Measurements from ENCODE around the gene MAGEL2. TPM values are rescaled to one million over a fixed set of nuclear protein-coding genes. Genes with fewer than 3 reads are reported as not detected.

Gene MAGEL2
- total RNA-seq, 5 donors from 2014 or later (not counting 1 experiment from before 2014, with no cell fraction given): not detected

DNA sequence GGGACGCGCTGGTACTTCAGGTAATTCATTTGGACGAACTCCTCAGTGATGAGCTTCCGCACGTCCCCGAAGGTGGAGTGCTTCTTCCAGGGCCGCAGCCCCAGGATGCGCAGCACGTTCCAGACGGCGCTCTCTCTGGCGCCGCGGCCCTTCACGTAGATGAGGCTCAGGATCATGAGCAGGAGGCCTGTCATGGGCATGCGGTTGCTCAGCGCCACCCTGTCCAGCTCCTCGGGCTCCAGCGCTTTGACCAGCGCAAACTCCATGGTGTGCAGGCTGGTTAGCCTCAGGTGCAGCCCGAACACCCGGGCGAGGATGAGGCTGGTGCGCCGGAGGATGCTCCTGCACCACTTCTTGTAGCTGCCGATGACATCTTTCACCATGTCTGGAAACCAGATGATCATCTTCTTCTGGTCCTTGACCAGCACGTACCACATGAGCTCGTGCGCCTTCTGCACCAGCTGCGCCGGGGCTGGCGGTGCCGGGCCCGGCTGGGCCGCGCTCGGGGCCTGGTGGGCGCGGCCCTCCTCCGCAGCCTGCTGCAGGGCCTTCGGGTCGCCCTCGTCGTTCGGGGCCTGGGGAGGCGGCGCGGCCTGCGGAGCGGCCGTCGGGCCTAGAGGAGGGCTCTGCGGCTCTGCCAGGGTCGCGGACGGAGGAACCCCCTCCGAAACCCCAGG is 38.9 kb upstream of the MAGEL2 start:
- Mint-ChIP-seq H3K36me3 (no peaks in the 10 kb centered on the region), H3K27me3 (peaks cover 4 to 8% of the 10 kb centered on the region in 2 donors), H3K4me1 (no peaks in the 10 kb centered on the region), H3K9me3 (peaks cover 0 to 6% (median 6%) of the 10 kb centered on the region in 3 donors), H3K4me3 (no peak overlapping the region), H3K27ac (no peak overlapping the region)
- Histone ChIP-seq H3K27ac (ENCODE audit: low read length) (no peak overlapping the region), H3K27me3 (replicated peaks in 1 of 2; ENCODE audit: control insufficient read depth in 2 of 2, extremely low read depth in 1 of 2, insufficient read depth in 2 of 2, low read length in 1 of 2) (peaks cover 0 to 7% of the 10 kb centered on the region in 2 experiments), H3K4me1 (ENCODE audit: control insufficient read depth in 1 of 2, extremely low read depth in 1 of 2, insufficient read depth in 2 of 2, low read length in 2 of 2) (no peaks in the 10 kb centered on the region), H3K4me3 (ENCODE audit: control insufficient read depth in 1 of 2, extremely low read depth in 1 of 2, low read length in 1 of 2) (peak overlapping the region in 1 of 2 donors; percentile 33), H3K36me3 (ENCODE audit: control insufficient read depth in 2 of 2, extremely low read depth in 1 of 2, insufficient read depth in 1 of 2, low read length in 1 of 2) (no peaks in the 10 kb centered on the region), H3K9me3 (no peaks in the 10 kb centered on the region)
- CTCF ChIA-PET: no interaction called here
- 39% methylated on average over 57 of the region's 57 CpGs for WGBS (ENCODE audit: insufficient coverage)
- POLR2A ChIA-PET: no interaction called here
- ATAC-seq (replicated peaks in 1 of 4) (no peak), DNase-seq (no peak)

DNA sequence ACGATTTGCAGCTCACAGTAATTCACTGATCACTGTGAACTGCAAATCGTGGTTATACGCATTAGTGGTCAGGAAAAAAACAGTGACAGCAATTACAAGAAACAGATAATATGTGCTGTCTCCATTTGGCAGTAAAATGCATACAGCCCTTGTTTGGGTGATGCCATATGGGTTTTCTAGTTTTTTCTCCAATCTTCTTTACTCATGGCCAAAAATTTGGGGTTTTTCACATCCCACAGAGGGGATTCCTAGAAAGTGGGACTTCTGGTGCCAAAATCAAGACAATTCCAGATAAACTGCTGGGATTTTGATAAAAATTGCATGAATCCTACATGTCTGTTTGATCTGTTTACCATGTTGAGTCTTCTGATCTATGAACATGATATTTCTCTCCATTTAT is 23.8 kb upstream of the MAGEL2 start:
- Histone ChIP-seq H3K36me3 (ENCODE audit: control insufficient read depth in 2 of 2, extremely low read depth in 1 of 2, insufficient read depth in 1 of 2, low read length in 1 of 2) (no peaks in the 10 kb centered on the region), H3K9me3 (no peaks in the 10 kb centered on the region), H3K27me3 (replicated peaks in 1 of 2; ENCODE audit: control insufficient read depth in 2 of 2, extremely low read depth in 1 of 2, insufficient read depth in 2 of 2, low read length in 1 of 2) (no peaks in the 10 kb centered on the region), H3K4me3 (ENCODE audit: control insufficient read depth in 1 of 2, extremely low read depth in 1 of 2, low read length in 1 of 2) (no peak overlapping the region), H3K4me1 (ENCODE audit: control insufficient read depth in 1 of 2, extremely low read depth in 1 of 2, insufficient read depth in 2 of 2, low read length in 2 of 2) (no peaks in the 10 kb centered on the region), H3K27ac (ENCODE audit: low read length) (no peak overlapping the region)
- no peaks in the 10 kb centered on the region for H3K9me3 Mint-ChIP-seq
- CTCF ChIA-PET: no interaction called here
- no peaks in the 10 kb centered on the region for H3K27me3 Mint-ChIP-seq
- no peak overlapping the region for H3K4me3 Mint-ChIP-seq
- POLR2A ChIA-PET: no interaction called here
- ATAC-seq (replicated peaks in 1 of 4) (no peak), DNase-seq (no peak)
- no peaks in the 10 kb centered on the region for H3K36me3 Mint-ChIP-seq
- no peaks in the 10 kb centered on the region for H3K4me1 Mint-ChIP-seq
- H3K27ac Mint-ChIP-seq: no peak overlapping the region
- WGBS (ENCODE audit: insufficient coverage): 63% methylated on average over 3 of the region's 3 CpGs

DNA sequence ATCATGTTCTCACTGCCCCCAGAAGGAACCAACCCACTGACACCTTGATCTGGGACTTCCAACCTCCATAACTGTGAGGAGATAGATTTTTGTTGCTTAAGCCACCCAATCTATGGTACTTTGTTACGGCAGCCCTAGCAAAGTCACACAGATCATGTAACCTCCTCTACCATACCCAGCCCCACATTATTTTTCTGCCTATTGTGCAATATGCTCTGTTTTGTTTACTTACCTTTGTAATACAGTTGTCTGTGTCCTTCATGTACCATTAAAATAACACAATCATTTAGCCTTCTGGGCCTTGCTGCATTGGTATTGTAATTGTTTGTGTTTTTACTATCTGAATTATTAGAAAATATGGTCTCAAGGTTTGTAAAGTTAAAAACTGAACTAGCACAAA is 23.3 kb upstream of the MAGEL2 start:
- no peak overlapping the region for H3K27ac ChIP-seq (ENCODE audit: low read length)
- Mint-ChIP-seq H3K36me3 (no peaks in the 10 kb centered on the region), H3K27me3 (no peaks in the 10 kb centered on the region), H3K27ac (no peak overlapping the region), H3K4me1 (no peaks in the 10 kb centered on the region), H3K9me3 (no peaks in the 10 kb centered on the region), H3K4me3 (no peak overlapping the region)
- no peak for DNase-seq
- WGBS (ENCODE audit: insufficient coverage): no CpG with 5 or more reads among the region's 1 CpG
- no peak overlapping the region for H3K4me3 ChIP-seq (ENCODE audit: control insufficient read depth in 1 of 2, extremely low read depth in 1 of 2, low read length in 1 of 2)
- POLR2A ChIA-PET: no interaction called here
- no peak for ATAC-seq (replicated peaks in 1 of 4)
- no peaks in the 10 kb centered on the region for H3K36me3 ChIP-seq (ENCODE audit: control insufficient read depth in 2 of 2, extremely low read depth in 1 of 2, insufficient read depth in 1 of 2, low read length in 1 of 2)
- H3K27me3 ChIP-seq (replicated peaks in 1 of 2; ENCODE audit: control insufficient read depth in 2 of 2, extremely low read depth in 1 of 2, insufficient read depth in 2 of 2, low read length in 1 of 2): no peaks in the 10 kb centered on the region
- no peaks in the 10 kb centered on the region for H3K4me1 ChIP-seq (ENCODE audit: control insufficient read depth in 1 of 2, extremely low read depth in 1 of 2, insufficient read depth in 2 of 2, low read length in 2 of 2)
- CTCF ChIA-PET: no interaction called here
- H3K9me3 ChIP-seq: no peaks in the 10 kb centered on the region

DNA sequence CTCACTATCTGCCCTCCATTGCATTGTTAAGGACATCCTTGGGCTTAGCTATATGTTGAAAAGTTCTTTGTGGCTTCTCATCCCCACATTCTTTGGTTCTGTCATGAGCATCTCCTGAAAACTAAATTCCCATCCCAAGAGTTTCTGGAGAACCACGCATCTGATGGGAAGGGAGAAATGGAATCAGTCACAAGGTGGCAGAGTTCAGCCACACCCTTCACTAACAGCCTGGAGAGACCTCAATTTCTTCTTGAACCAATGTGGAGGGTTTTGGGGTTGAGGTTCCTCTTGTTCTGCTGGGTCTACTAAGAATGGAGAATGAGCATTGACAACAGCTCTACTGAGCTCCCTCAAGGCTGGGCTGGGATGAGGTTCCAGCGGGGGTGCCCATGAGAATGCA is 15.6 kb upstream of the MAGEL2 start:
- Histone ChIP-seq H3K4me1 (ENCODE audit: control insufficient read depth in 1 of 2, extremely low read depth in 1 of 2, insufficient read depth in 2 of 2, low read length in 2 of 2) (no peaks in the 10 kb centered on the region), H3K27me3 (replicated peaks in 1 of 2; ENCODE audit: control insufficient read depth in 2 of 2, extremely low read depth in 1 of 2, insufficient read depth in 2 of 2, low read length in 1 of 2) (no peaks in the 10 kb centered on the region), H3K4me3 (ENCODE audit: control insufficient read depth in 1 of 2, extremely low read depth in 1 of 2, low read length in 1 of 2) (no peak overlapping the region), H3K36me3 (ENCODE audit: control insufficient read depth in 2 of 2, extremely low read depth in 1 of 2, insufficient read depth in 1 of 2, low read length in 1 of 2) (no peaks in the 10 kb centered on the region), H3K27ac (ENCODE audit: low read length) (no peak overlapping the region), H3K9me3 (no peaks in the 10 kb centered on the region)
- ATAC-seq (replicated peaks in 1 of 4): no peak
- no peaks in the 10 kb centered on the region for H3K27me3 Mint-ChIP-seq
- no peaks in the 10 kb centered on the region for H3K4me1 Mint-ChIP-seq
- ChIA-PET CTCF (no interaction called here), POLR2A (no interaction called here)
- no peak overlapping the region for H3K4me3 Mint-ChIP-seq
- peaks cover 0 to 5% (median 0%) of the 10 kb centered on the region in 3 donors for H3K9me3 Mint-ChIP-seq
- no peaks in the 10 kb centered on the region for H3K36me3 Mint-ChIP-seq
- no peak for DNase-seq
- WGBS (ENCODE audit: insufficient coverage): 40% methylated on average over 1 of the region's 2 CpGs
- no peak overlapping the region for H3K27ac Mint-ChIP-seq

DNA sequence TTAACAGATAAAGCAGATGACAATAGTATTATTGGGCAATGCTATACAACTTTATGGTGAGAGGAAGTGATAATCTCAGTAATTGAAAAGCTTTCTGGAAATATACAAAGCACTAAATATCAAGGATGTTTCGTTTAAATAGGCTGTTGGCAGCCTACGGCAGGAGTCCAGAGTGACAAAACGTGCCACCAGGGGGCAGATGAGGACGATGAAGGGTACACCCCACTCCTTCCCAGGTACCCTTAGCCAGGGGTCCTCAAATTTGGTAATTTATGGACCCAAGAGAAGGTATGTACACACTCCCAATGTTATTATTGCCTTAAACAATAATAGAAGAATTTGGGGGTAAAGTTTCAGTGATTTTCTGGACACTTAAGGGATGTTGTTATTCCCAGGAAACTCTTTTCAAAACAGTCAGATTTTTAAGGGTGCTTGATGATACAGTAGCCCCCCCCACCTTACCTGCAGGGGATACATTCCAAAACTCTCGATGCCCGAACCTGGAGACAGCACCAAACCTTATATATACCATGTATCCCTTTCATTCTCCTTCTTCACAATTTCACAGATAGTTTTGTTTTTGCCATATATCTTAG is 1.4 kb upstream of the MAGEL2 start:
- no peak overlapping the region for H3K4me3 ChIP-seq (ENCODE audit: control insufficient read depth in 1 of 2, extremely low read depth in 1 of 2, low read length in 1 of 2)
- Mint-ChIP-seq H3K36me3 (no peaks in the 10 kb centered on the region), H3K27me3 (peaks cover 5 to 10% of the 10 kb centered on the region in 2 donors), H3K4me3 (no peak overlapping the region), H3K27ac (no peak overlapping the region), H3K4me1 (no peaks in the 10 kb centered on the region), H3K9me3 (peaks cover 0 to 1% (median 0%) of the 10 kb centered on the region in 3 donors)
- H3K36me3 ChIP-seq (ENCODE audit: control insufficient read depth in 2 of 2, extremely low read depth in 1 of 2, insufficient read depth in 1 of 2, low read length in 1 of 2): no peaks in the 10 kb centered on the region
- peaks cover 0 to 20% of the 10 kb centered on the region in 2 experiments for H3K27me3 ChIP-seq (replicated peaks in 1 of 2; ENCODE audit: control insufficient read depth in 2 of 2, extremely low read depth in 1 of 2, insufficient read depth in 2 of 2, low read length in 1 of 2)
- no peaks in the 10 kb centered on the region for H3K4me1 ChIP-seq (ENCODE audit: control insufficient read depth in 1 of 2, extremely low read depth in 1 of 2, insufficient read depth in 2 of 2, low read length in 2 of 2)
- H3K9me3 ChIP-seq: no peaks in the 10 kb centered on the region
- ChIA-PET CTCF (no interaction called here), POLR2A (no interaction called here)
- ATAC-seq (replicated peaks in 1 of 4) (no peak), DNase-seq (peak in 9 of 35 experiments; percentile 3 to 18 (median 9))
- no peak overlapping the region for H3K27ac ChIP-seq (ENCODE audit: low read length)
- 31% methylated on average over 2 of the region's 6 CpGs for WGBS (ENCODE audit: insufficient coverage)

DNA sequence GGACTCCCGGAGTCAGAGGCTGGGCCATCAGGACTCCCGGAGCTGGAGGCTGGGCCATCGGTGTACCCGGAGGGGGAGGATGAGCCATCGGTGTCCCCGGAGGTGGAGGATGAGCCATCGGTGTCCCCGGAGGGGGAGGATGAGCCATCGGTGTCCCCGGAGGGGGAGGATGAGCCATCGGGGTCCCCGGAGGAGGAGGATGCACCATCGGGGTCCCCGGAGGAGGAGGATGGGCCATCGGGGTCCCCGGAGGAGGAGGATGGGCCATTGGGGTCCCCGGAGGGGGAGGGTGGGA is 719 bp downstream of the MAGEL2 start:
- peaks cover 7 to 10% of the 10 kb centered on the region in 2 donors for H3K27me3 Mint-ChIP-seq
- no peak overlapping the region for H3K27ac Mint-ChIP-seq
- ATAC-seq (replicated peaks in 1 of 4): no peak
- Histone ChIP-seq H3K27me3 (replicated peaks in 1 of 2; ENCODE audit: control insufficient read depth in 2 of 2, extremely low read depth in 1 of 2, insufficient read depth in 2 of 2, low read length in 1 of 2) (peaks cover 0 to 27% of the 10 kb centered on the region in 2 experiments), H3K4me1 (ENCODE audit: control insufficient read depth in 1 of 2, extremely low read depth in 1 of 2, insufficient read depth in 2 of 2, low read length in 2 of 2) (no peaks in the 10 kb centered on the region), H3K9me3 (no peaks in the 10 kb centered on the region), H3K36me3 (ENCODE audit: control insufficient read depth in 2 of 2, extremely low read depth in 1 of 2, insufficient read depth in 1 of 2, low read length in 1 of 2) (no peaks in the 10 kb centered on the region), H3K4me3 (ENCODE audit: control insufficient read depth in 1 of 2, extremely low read depth in 1 of 2, low read length in 1 of 2) (no peak overlapping the region), H3K27ac (ENCODE audit: low read length) (no peak overlapping the region)
- POLR2A ChIA-PET: no interaction called here
- H3K9me3 Mint-ChIP-seq: no peaks in the 10 kb centered on the region
- CTCF ChIA-PET: no interaction called here
- DNase-seq: no peak
- H3K4me3 Mint-ChIP-seq: no peak overlapping the region
- WGBS (ENCODE audit: insufficient coverage): 86% methylated on average over 17 of the region's 17 CpGs
- H3K36me3 Mint-ChIP-seq: no peaks in the 10 kb centered on the region
- peaks cover 0 to 3% (median 0%) of the 10 kb centered on the region in 3 donors for H3K4me1 Mint-ChIP-seq

All from T-cell (primary cell).